GM21423 (cell line): ENCODE results near the gene ZNF362.
"Not testable (repeated sequence)": the region's sequence is repeated elsewhere in the genome, so short reads cannot be mapped to it uniquely, and the experiment has no call there.

Experiments used
- ATAC-seq: cut with Tn5 transposase; IDR thresholded peaks from one replicate; pipeline ENCODE4 v1.9.1; 2021; ENCODE audit warnings: mild to moderate bottlenecking, moderate library complexity; ENCODE audit not compliant: unreplicated experiment

ZNF362 gene

DNA sequence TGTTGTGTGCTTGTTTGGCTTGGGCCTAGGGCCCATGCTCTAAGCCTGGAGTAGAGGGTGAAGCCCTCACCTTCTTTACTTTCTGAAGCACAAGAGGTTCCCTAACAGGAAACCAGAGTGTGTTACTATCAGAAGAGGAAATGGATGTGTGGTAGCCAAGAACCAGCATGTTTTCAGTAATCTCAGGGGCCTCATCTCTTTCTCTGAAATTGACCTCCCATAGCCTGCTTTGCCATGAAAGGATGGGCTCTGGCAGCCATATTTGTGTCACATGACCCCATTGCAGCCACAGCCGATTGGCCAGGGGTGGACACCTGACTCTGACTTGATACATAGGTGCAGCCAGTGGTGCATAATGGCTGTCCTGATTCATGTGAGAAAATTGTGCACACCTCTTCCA, 46.0 kb downstream of the ZNF362 start:
- ATAC-seq, result no peak

DNA sequence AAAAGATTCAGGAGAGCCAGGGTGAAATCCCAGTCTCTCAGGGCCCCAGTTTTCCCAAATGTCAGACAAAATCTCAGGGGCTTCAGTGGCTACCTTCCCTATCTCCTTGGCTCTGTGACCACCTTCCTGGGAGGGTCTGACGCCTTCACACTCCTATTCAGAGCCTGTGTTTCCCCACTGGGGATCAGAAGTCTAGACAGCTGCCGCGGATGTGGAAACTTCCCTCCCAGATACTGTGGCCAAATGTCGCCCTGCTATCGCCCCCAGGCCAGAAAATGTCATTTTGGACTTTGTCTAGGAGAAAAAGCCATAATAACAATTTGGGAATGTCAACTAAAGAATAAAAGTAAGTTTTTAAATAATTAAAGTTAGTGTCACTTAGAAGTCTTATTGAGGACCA, 48.7 kb downstream of the ZNF362 start:
- ATAC-seq, result no peak

- ATAC-seq, result no peak
Observed at GRCh38 chr1:33305816-33306652, 49.7 kb downstream of the ZNF362 start.

DNA sequence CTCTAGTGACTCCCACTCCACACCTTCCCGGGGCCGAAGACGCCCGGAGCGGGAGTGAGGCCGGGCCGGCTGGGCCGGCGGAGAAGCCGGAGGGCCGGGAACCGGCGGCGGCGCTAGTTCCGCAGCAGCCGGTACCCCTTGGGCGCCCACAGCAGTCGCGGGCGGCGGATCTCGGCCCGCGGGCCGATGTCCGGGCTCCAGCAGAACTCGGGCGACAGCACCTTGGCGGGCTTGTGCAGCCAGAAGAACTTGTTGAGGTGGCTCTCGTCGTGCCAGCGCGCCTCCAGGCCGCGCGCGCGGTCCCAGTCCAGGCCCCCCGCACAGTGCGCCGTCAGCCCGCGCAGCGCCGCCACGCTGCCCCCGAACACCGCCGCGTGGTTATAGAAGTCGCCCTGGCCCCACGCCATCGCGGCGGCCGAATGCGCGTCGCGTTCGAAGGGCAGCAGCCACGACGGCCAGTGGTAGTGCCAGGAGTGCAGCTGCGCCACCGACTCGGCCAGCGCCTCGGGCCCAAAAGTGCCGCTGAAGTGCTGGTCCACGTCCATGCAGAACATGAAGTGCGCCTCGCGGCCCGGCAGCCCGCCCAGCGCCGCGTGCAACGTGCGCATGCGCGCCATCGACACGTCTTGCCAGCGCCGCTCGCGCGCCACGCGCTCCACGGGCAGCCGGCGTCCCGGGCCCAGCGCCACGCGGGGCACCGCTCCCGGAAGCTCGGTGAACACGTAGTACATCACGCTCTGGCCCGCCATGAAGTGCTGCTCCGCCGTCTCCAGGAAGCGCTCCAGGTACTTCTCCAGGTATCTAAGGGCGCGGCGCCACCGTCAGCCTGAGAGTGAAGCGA, 50.6 kb downstream of the ZNF362 start:
- no peak for ATAC-seq

GRCh38 chr1:33307494-33307864, 51.2 kb downstream of the ZNF362 start:
- ATAC-seq, result no peak

DNA sequence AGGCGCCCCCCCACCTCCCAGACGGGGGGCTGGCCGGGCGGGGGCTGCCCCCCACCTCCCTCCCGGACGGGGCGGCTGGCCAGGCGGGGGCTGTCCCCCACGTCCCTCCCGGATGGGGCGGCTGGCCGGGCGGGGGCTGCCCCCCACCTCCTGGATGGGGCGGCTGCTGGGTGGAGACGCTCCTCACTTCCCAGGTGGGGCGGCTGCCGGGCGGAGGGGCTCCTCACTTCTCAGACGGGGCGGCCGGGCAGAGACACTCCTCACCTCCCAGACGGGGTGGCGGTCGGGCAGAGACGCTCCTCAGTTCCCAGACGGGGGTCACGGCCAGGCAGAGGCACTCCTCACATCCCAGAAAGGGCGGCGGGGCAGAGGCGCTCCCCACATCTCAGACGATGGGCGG, 53.1 kb downstream of the ZNF362 start:
- not testable (repeated sequence) for ATAC-seq

DNA sequence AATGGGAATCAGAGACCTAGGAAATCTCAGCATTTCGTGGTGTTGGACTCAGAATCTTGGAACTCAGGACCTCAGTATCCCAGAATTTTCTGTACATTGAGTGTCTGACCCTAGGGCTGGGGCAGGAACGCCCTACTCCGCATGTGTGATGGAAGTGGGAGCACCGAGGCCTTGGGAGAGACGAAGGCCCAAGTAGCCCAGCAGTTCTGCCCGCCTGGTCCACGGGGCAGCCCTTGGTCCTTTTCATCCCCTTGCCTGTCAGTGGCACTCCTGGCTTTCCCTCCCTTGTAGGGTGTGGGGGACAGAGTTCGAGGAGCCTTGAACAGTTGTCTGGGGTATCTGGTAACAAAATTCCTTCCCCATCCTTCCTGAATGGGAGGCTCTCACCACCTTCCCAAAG, 54.4 kb downstream of the ZNF362 start:
- ATAC-seq, result no peak

DNA sequence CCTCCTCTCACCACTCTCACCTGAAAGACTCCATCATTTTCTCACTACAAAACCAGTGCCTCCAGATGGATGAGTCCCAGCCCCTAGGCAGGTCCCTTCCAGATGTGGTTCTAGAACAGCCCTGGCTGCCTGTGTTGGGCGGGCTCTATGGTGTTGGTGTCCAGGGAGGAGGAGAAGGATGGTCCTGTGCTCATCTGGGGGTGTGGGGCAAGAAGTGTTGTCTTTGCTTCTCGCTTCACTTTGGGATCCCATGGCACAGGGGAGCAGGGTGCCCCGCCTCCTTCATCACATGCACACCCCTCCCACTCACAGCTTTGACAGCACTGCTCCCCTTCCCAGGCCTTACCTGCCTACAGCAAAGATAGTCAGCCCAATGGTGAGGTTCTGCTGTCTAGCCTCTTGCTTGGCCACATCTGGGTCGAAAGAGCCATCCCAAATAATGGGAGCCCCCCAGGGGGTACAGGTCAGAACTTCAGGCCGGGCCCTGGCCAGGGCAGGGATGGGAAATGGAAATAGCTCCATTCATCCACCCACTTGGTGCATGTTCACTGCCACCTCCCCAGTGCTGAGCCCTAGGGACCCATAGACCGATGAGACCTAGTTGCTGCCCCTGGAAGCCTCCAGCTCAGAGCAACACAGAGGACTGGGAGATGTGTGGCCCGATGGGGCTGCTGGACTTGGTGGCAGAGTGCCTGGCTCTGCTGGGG, 55.6 kb downstream of the ZNF362 start:
- no peak for ATAC-seq

GRCh38 chr1:33312413-33312749, 56.1 kb downstream of the ZNF362 start:
- no peak for ATAC-seq

- ATAC-seq, result no peak
Observed at GRCh38 chr1:33314416-33314815, 58.1 kb downstream of the ZNF362 start.

DNA sequence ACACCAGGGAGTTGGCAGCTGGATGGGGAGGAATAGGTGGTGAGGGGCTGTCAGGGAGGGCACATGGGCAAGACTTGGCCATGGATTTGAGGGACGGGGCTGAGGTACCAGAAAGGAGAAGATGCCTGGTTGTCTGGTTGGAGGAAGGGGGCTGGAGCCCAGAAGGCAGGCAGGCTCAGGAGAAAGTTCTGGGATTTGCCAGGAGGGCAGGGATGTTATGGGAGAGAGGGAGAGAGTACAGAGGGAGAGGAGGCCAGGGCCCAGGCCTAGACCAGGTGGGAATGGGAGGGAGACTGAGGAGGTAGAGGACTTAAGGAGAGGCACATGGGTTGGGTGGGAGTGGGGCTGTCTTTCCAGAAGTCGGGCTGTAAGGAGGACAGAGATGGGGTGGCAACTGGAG, 60.3 kb downstream of the ZNF362 start:
- no peak for ATAC-seq

- no peak for ATAC-seq
Observed at GRCh38 chr1:33317354-33317753, 61.1 kb downstream of the ZNF362 start.

DNA sequence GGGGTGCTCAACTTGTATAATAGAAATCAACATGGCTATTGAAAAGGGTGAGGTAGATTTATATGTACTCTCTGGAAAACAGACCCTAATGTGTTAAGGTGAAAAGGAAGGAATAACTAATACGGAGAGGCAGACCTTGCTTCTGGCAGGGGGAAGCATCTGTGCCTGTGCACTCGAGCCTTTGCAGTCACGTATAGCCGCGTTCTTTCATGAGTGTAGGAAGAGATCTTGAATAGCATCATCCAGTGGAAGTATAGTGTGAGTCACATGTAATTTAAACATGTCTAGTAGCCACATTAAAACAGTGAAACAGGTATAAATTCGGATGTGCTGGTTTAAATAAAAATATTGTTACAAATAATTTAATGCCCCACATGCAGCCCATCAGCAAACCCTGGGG, 61.7 kb downstream of the ZNF362 start:
- ATAC-seq, result no peak

- no peak for ATAC-seq
Observed at GRCh38 chr1:33319186-33319948, 63.1 kb downstream of the ZNF362 start.

GRCh38 chr1:33319949-33320618, 63.8 kb downstream of the ZNF362 start:
- ATAC-seq, result no peak

DNA sequence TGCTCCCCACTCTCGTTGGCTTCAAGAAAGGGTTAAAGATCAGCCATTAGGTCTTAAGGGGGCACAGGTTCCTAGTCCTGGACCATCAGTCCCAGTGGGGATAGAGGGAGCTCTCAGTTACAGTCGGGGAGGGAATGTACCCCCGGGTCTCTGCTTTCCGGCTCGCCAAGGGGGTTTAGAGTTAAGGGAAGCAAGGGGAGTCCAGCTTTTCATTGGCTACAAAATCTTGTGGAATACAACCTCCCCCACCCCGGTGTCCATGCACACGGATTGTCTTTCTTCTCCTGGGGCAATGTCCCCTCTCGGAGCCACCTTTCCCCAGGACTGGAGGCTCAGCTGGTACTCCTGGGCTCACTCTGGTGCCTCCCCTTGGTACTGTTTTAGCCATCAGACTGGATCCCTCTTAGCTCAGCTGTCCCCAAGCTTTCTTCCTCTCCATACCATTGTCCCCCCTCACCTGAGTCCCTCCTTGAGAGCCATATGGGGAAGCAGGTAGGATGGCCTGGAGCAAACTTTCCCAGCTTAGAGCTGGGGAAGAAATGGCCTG, 64.4 kb downstream of the ZNF362 start, which contains the start of gene A3GALT2:
Gene A3GALT2, minus strand, starts transcription at position 480 of the 547 bp plus-strand sequence. Its CDS starts 0 bp downstream, at position 480.
- ATAC-seq, result no peak

DNA sequence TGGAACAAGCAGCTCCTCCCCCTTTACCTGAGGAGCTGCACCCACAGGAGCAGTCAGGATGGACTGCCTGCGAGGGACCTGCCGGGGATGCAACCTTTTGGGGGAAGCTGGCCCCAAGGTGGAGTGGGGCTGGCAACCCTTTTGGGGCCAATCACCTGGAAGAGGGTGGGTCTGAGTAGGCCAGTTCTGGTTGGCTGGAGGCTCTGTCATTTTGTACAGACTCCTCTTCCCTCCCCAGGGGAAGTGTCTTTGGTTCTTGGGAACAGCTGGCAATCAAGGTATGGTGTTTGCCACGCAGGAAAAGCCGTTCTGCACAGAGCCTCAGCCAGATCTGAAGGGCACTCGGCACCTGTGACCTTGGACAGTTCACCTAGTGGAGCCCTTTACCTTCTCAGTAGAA, 64.9 kb downstream of the ZNF362 start:
- ATAC-seq, result no peak

DNA sequence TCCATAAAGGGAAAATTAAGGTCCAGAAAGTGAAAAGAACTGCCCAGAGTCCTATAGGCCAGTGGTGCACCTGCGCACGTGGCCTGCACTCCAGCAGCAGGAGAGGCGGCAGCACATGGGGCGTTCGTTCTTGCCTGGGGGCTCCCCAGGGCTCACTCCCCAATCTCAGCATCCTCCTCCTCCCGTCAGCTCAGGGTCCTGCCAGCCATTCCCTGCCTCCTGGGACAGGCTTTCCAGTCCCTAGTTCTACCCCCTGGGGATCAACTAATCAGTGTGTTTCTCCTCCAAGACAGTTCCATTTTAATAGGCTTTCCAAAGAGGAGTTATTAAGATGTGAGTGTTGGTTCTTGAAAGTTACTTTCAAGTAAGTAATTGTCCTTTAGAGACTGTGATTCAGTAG, 65.8 kb downstream of the ZNF362 start:
- no peak for ATAC-seq

DNA sequence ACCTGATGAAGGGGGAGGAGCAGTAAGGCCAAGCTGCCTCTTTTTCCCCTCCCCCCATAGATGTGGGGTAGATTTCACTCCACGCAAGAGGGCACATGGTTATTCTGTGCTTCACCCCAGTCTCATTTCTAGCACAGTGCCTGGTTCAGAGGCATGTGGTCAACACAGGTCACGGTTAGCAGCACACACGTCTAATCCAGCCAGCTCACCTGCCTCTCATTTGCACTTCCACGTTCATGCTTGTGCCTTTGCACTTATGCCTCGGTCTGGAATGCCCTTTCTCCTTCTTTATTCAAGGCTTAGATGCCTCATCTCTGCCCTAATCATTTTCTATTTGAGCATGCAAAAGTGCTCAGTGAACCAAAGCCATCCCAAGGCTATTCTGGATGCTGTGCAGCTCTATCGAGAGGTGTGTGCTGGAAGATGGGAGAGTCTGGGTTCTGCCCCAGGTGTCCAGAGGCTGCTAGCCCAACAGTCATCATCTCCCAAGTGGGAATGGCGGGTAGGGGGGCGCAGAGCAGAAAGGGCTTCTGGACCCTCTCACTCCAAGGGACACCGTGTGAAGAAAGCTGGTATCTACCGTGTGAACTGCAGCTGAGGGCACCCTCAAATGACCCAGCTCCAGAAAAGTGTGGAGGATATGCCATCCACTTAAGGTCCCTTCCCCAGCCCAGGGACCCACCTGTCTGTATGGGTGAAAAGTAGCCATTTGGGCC, 66.7 kb downstream of the ZNF362 start:
- ATAC-seq, result no peak
